Naive B cell (primary cell): Measurements from ENCODE around the gene HEG1. TPM values are rescaled to one million over a fixed set of nuclear protein-coding genes. Genes with fewer than 3 reads are reported as not detected.
"Not testable (repeated sequence)": the region's sequence is repeated elsewhere in the genome, so short reads cannot be mapped to it uniquely, and the experiment has no call there.

Experiments
- ATAC-seq, 2 donors: fragments of 150-1000 bp; cut with Tn5 transposase; 2 replicates each; pipeline ENCODE4 v1.10.0; 2021; ENCODE audit warnings: low read depth in 2 of 2, mild to moderate bottlenecking in 2 of 2, moderate library complexity in 2 of 2
- DNase-seq: peaks from one replicate; pipeline ENCODE4 v3.0.0; 2022
- H3K27ac Mint-ChIP-seq, 6 donors: one replicate each; pipeline ENCODE4 v1.8.0; 2020 to 2022; ENCODE audit warnings: mild to moderate bottlenecking in 6 of 6, mixed read lengths in 6 of 6, moderate library complexity in 5 of 6, inconsistent platforms in 2 of 6
- H3K27me3 Mint-ChIP-seq, 3 donors: one replicate each; pipeline ENCODE4 v1.8.0; 2021 to 2022; ENCODE audit warnings: mixed read lengths in 3 of 3, mild to moderate bottlenecking in 1 of 3
- H3K36me3 Mint-ChIP-seq, 2 donors: one replicate each; pipeline ENCODE4 v1.8.0; 2020 to 2022; ENCODE audit warnings: mixed read lengths in 2 of 2, inconsistent platforms in 1 of 2, mild to moderate bottlenecking in 1 of 2
- H3K4me1 Mint-ChIP-seq, 3 donors: one replicate each; pipeline ENCODE4 v1.8.0; 2020 to 2022; ENCODE audit warnings: mixed read lengths in 3 of 3, inconsistent platforms in 1 of 3, mild to moderate bottlenecking in 1 of 3, moderate library complexity in 1 of 3
- H3K4me3 Mint-ChIP-seq, 8 donors: one replicate each; pipeline ENCODE4 v1.8.0; 2020 to 2022; ENCODE audit warnings: mild to moderate bottlenecking in 8 of 8, mixed read lengths in 8 of 8, moderate library complexity in 8 of 8, inconsistent platforms in 2 of 8
- H3K9me3 Mint-ChIP-seq, 7 donors: one replicate each; pipeline ENCODE4 v1.8.0; 2020 to 2022; ENCODE audit warnings: mixed read lengths in 7 of 7, mild to moderate bottlenecking in 5 of 7, inconsistent platforms in 2 of 7, moderate library complexity in 1 of 7
- polyA plus RNA-seq, 6 donors: library from polyadenylated mRNA; unstranded; fragments of 300-500 nt; fragmentation: Illumina TruSeq; gene quantifications; one replicate each; pipeline ENCODE4 v1.2.3, GENCODE V29; 2021; ENCODE audit warnings: low read depth in 6 of 6

The HEG1 gene
- polyA plus RNA-seq, 6 donors from 2014 or later = 0.73 to 1.8 (median 1.1) TPM; not detected in 1

DNA sequence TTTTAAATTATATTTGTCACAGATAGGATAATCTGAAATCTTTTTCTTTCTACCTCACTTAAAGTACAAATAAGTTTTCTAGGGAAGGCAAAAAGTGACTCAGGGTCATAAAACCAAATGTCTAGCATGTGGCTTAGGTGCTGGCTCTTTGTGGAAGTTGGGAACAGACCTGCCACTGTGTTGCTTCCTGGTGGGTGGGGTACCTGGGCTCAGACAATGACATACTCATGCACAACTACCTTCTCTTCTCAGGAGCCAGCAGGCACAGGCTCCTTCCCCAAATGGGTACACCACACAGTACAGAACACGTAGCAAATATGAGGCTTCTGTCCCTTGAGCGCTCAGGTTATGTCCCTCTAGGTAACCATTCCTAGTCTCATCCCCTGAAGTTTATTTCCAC, 81.1 kb downstream of the HEG1 start:
- H3K4me1 Mint-ChIP-seq = no peaks in the 10 kb centered on the region
- no peak overlapping the region for H3K4me3 Mint-ChIP-seq
- H3K9me3 Mint-ChIP-seq = no peaks in the 10 kb centered on the region
- ATAC-seq (no peak), DNase-seq (no peak)
- no peak overlapping the region for H3K27ac Mint-ChIP-seq
- H3K36me3 Mint-ChIP-seq = peaks cover 8 to 26% of the 10 kb centered on the region in 2 donors
- H3K27me3 Mint-ChIP-seq = no peaks in the 10 kb centered on the region

DNA sequence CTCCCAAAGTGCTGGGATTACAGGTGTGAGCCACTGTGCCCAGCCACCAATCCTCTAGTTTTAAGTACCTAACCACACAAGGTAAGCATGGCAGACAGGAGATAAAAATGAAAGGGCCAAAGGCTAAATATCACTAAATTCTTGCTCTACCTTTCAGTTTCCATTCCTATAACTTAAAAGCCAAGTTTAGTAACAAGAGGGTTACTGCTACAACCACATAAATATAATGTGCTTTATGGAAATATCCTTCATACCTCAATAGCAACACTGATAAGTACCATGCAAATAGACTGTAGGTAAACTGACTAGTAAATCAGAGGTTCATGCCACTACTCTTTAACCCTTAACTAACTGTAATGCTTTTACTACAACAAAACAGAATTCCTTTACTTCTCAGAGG, 82.5 kb downstream of the HEG1 start:
- H3K36me3 Mint-ChIP-seq = peaks cover 8 to 25% of the 10 kb centered on the region in 2 donors
- no peaks in the 10 kb centered on the region for H3K9me3 Mint-ChIP-seq
- no peak overlapping the region for H3K4me3 Mint-ChIP-seq
- ATAC-seq (no peak), DNase-seq (no peak)
- no peak overlapping the region for H3K27ac Mint-ChIP-seq
- H3K4me1 Mint-ChIP-seq = no peaks in the 10 kb centered on the region
- H3K27me3 Mint-ChIP-seq = no peaks in the 10 kb centered on the region

DNA sequence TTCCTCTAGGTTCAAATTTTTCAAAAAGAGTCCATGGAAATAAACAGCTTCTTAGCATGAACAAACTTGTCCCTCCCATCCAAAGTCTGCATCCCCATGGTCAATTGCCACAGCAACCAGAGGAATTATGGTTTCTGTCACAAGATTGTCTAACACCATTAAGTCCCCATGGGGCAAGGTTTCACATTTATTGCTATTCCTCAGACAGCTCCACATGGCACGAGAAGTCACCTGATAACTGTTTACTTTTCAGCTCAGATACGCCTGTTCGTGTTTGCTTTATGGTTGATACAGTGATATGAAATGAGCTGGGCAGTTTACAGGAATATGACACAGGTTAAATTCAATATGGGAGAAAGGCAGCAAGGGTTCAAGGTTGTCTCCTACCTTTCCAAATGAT, 83.3 kb downstream of the HEG1 start:
- H3K9me3 Mint-ChIP-seq = no peaks in the 10 kb centered on the region
- no peak for ATAC-seq
- no peak overlapping the region for H3K27ac Mint-ChIP-seq
- no peaks in the 10 kb centered on the region for H3K27me3 Mint-ChIP-seq
- H3K4me1 Mint-ChIP-seq = no peaks in the 10 kb centered on the region
- no peak overlapping the region for H3K4me3 Mint-ChIP-seq
- H3K36me3 Mint-ChIP-seq = peaks cover 8 to 22% of the 10 kb centered on the region in 2 donors
- no peak for DNase-seq

DNA sequence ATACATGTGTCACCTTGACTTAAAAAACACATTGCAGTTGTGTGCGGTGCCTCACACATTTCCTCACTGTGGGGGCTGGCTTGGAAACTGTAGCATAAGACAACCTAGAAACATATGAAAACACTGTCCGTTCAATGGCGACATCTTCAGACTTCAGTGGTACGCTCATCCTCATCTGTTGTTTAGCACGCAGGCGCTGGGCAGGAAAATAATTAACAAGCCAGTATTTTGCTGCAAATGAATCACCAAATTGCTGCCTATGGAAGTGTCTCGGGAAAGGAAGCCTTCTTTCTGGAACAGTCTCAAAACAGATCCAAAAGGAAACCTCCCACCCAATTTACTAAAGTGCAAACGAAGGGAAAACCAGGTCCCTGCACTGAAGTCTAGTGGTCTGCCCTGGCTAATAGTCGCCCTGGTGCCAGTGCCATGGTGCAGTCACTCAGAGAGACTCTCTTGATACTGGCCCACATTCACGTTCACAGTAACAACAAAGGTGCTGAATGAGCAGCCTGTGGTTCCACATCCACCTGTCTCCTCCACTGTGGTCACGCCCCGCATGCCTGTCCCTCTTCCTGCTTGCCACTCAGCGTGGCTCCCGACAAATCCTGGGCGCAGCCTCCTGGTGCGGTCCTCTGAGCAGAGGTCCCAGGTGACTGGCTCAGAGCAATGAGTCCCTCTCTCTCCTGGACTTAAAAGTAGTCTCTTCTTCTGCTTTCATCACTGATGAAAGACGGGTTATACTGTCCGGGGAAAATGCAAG, 85.7 kb downstream of the HEG1 start:
- Mint-ChIP-seq H3K9me3 (no peaks in the 10 kb centered on the region), H3K27me3 (no peaks in the 10 kb centered on the region), H3K4me3 (no peak overlapping the region), H3K4me1 (no peaks in the 10 kb centered on the region), H3K27ac (no peak overlapping the region), H3K36me3 (peaks cover 8 to 14% of the 10 kb centered on the region in 2 donors)
- no peak for ATAC-seq
- no peak for DNase-seq

DNA sequence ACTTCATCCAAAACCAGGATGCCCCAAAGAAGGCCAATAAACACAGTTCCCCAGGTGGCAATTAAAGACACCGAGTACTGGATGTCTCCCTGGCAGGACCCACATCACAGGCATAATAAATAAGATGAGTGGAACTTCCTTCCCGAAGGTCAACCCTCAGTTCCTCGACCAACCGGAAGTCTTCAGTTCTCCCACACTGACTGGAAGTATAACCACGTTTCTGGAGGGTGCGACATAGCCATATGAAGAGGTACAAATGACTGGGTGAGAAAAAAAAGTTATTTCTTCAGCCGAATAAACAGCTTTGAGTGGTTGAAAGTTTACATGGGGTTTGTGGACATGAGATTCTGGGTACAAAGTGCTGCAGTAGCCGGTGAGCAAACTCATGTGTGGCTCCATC, 86.6 kb downstream of the HEG1 start:
- Mint-ChIP-seq H3K27me3 (no peaks in the 10 kb centered on the region), H3K4me3 (no peak overlapping the region), H3K36me3 (peaks cover 8 to 14% of the 10 kb centered on the region in 2 donors), H3K9me3 (no peaks in the 10 kb centered on the region), H3K27ac (peak overlapping the region in 1 of 6 donors; percentile 25), H3K4me1 (no peaks in the 10 kb centered on the region)
- no peak for DNase-seq
- no peak for ATAC-seq

DNA sequence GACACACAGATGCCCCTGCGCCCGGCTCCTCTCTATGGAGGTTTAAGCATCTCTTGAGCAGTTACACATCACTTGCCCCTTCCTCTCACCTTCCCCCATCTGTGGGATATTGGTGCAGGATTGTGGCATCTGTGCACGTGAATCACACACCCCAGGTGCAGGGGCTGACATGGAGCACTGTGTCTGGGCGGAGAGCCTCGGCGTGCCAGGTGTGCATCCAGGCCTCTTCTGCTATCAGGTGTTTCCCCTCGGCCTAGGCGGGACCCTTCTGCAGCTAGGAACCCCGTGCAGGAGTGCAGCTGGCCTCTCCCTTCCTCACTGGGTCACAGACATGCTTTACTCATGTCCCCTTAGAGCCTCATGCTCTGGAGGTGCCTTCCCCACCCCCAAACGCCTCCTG, 87.8 kb downstream of the HEG1 start:
- H3K27ac Mint-ChIP-seq = no peak overlapping the region
- H3K4me1 Mint-ChIP-seq = no peaks in the 10 kb centered on the region
- H3K9me3 Mint-ChIP-seq = no peaks in the 10 kb centered on the region
- DNase-seq (no peak), ATAC-seq (no peak)
- no peak overlapping the region for H3K4me3 Mint-ChIP-seq
- H3K36me3 Mint-ChIP-seq = peaks cover 8 to 14% of the 10 kb centered on the region in 2 donors
- no peaks in the 10 kb centered on the region for H3K27me3 Mint-ChIP-seq

DNA sequence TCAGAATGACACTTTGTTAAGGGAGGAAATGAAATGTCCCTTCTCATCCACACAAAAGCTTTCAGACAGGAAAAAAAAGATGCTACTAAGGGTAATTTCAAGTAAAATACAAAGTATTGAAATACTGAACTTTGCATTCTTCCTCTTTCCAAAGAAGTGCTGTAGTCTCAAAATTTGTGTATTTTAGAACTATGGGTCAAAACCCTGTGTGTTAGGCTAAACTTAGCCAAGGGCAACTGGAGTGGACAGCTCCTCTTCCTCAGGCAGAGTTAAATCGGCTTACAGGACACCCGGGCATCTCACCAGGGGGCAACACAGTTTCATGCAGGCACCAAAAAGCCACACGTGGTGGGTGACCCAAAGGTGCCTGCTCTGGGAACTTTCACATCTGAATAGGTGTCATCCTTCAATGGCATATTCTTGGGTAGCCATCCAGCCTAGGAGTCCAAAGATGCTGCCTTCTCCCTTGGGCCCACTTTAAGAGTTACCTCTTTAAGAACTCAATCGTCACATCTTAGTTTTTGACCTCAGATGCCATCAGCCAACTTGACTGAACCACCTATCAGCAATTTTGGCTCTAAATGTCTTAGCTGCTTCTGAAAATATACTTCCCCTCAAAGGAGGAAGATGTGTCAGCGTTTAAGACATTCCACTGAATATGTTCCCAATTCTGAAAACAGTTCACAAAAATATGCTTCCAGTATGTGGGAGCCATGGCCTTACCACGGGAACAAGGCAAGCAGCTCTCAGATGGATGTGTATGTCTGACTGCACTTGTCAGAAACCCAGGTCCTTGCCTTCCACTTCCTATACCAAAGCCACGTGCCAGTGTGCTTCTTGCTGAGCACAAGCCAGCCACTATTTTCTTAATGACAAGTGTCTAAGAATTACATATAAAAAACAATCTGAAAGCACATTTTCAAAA, 89.0 kb downstream of the HEG1 start:
- peaks cover 0 to 4% (median 0%) of the 10 kb centered on the region in 3 donors for H3K27me3 Mint-ChIP-seq
- no peaks in the 10 kb centered on the region for H3K9me3 Mint-ChIP-seq
- H3K36me3 Mint-ChIP-seq = peaks cover 8 to 14% of the 10 kb centered on the region in 2 donors
- DNase-seq (no peak), ATAC-seq (no peak)
- no peaks in the 10 kb centered on the region for H3K4me1 Mint-ChIP-seq
- no peak overlapping the region for H3K4me3 Mint-ChIP-seq
- H3K27ac Mint-ChIP-seq = no peak overlapping the region

DNA sequence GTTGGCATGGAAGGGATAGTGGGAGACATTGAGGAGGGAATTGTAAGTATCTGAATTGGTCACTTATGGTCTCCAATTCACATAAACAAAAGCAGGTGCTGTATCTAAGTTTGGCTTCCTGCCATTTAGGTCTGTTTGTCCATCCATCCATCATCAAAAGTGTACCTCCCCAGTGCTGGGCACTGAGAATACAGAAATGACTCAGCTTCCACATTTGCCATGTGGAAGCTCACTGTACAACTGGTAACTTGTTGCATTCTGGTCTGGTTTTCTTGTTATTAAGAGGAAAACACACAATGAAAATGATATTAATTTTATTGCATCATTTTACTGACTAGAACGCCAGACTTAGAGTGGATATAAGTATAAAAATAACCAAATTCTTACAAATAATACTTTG, 90.4 kb downstream of the HEG1 start:
- no peak for DNase-seq
- no peak overlapping the region for H3K27ac Mint-ChIP-seq
- no peaks in the 10 kb centered on the region for H3K9me3 Mint-ChIP-seq
- ATAC-seq = no peak
- peaks cover 4 to 7% of the 10 kb centered on the region in 2 donors for H3K36me3 Mint-ChIP-seq
- H3K4me1 Mint-ChIP-seq = no peaks in the 10 kb centered on the region
- H3K27me3 Mint-ChIP-seq = peaks cover 0 to 4% (median 0%) of the 10 kb centered on the region in 3 donors
- no peak overlapping the region for H3K4me3 Mint-ChIP-seq

DNA sequence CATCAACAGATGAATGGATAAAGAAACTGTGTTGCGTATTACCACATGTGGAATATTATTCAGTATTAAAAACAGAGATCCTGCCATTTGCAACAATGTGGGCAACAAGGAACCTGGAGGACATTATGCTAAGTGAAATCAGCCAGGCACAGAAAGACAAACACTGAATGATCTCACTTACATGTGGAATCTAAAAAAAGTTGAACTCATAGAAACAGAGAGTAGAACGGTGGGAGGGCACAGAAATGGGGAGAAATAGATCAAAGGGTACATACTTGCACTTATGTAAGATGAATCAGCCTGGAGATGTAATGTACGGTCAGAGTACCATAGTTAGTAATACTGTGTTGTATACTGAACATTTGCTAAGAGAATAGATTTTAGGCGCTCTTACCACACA, 91.4 kb downstream of the HEG1 start:
- Mint-ChIP-seq H3K9me3 (no peaks in the 10 kb centered on the region), H3K4me3 (no peak overlapping the region), H3K27ac (no peak overlapping the region), H3K36me3 (no peaks in the 10 kb centered on the region), H3K27me3 (peaks cover 0 to 4% (median 0%) of the 10 kb centered on the region in 3 donors), H3K4me1 (no peaks in the 10 kb centered on the region)
- DNase-seq (no peak), ATAC-seq (no peak)

DNA sequence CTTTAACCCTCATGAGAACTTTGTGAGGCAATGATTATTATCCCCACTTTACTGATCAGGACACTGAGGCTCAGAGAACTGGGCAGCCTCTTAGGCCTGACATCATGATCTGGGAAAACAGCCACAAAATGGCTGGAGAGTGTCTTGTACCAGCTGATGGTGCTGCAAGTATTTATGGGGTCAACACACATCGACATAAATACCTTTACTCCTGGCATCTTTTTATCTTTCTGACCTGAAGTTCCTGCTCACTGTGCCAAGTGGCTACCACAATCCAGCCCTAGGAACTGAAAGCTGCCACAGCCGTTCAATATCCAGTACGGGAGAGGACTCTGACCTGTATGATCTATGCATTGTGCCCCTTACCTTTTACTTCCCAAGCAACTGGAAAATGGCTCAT, 92.0 kb downstream of the HEG1 start:
- H3K36me3 Mint-ChIP-seq = no peaks in the 10 kb centered on the region
- H3K27me3 Mint-ChIP-seq = peaks cover 0 to 5% (median 0%) of the 10 kb centered on the region in 3 donors
- no peaks in the 10 kb centered on the region for H3K9me3 Mint-ChIP-seq
- no peak overlapping the region for H3K27ac Mint-ChIP-seq
- no peak overlapping the region for H3K4me3 Mint-ChIP-seq
- H3K4me1 Mint-ChIP-seq = no peaks in the 10 kb centered on the region
- DNase-seq = no peak
- ATAC-seq = no peak

DNA sequence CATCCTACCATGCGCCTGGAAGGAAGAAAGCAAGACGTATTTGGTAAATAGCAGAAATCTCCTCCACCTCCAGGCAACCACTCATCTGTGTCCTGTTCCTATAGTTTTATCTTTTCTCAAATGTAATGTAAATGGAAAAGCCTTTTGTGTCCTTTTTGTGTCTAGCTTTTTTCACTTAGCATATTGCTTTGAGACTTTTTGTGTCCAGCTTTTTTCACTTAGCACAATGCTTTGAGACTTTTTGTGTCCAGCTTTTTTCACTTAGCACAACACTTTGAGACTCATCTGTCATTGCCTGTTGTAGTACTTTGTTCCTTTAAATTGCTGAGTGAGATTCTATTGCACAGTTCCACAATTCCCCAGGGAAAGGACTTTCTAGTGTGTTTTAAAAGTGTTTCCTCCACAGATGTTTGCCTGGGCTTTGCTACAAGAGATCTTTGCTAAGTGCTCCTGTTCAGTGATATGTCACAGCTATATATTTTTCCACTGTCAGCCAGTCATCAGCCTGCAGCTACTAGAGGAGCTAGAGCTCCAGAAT, 93.3 kb downstream of the HEG1 start:
- Mint-ChIP-seq H3K4me3 (no peak overlapping the region), H3K9me3 (no peaks in the 10 kb centered on the region), H3K27ac (no peak overlapping the region), H3K27me3 (peaks cover 0 to 8% (median 0%) of the 10 kb centered on the region in 3 donors), H3K4me1 (no peaks in the 10 kb centered on the region), H3K36me3 (no peaks in the 10 kb centered on the region)
- ATAC-seq (no peak), DNase-seq (no peak)

DNA sequence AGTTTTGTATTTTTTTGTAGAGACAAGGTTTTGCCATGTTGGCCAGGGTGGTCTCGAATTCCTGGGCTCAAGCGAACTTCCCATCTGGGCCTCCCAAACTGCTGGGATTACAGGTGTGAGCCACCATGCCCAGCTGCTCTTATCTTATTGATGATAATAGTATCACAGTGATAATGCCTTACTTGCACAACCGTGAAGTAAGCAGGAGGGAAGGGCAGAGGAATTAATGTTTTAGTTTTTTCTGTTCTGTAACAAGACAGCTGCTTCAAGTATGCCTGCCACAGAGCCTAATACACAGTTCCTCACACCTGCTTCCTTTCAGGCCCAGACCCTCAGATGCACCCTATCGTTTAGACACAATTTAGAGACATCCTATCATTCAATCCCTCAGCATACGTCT, 95.1 kb downstream of the HEG1 start:
- DNase-seq (no peak), ATAC-seq (no peak)
- Mint-ChIP-seq H3K36me3 (no peaks in the 10 kb centered on the region), H3K27me3 (peaks cover 0 to 8% (median 0%) of the 10 kb centered on the region in 3 donors), H3K27ac (no peak overlapping the region), H3K4me3 (no peak overlapping the region), H3K4me1 (no peaks in the 10 kb centered on the region), H3K9me3 (peaks cover 0 to 5% (median 1%) of the 10 kb centered on the region in 7 donors)

DNA sequence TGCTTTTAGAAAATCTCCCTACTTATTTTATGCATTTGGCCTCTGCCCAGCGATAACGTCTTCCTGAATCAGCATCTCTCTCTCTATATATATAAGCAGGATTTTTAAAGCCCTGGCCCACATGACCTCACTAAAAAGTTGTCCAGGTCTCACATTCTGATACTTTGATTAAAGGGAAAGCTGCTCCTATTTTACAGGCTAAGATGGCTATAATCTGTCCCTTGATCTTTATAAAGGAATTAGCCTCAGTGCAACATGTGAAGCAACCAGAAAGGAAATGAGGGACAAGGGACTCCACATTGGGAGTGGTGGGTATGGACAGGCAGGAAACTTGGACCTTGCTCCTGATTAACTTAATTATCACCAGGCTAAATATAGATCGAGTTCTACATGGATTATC, 95.7 kb downstream of the HEG1 start:
- Mint-ChIP-seq H3K27me3 (peaks cover 0 to 8% (median 0%) of the 10 kb centered on the region in 3 donors), H3K4me1 (no peaks in the 10 kb centered on the region), H3K9me3 (peaks cover 0 to 5% (median 1%) of the 10 kb centered on the region in 7 donors), H3K27ac (no peak overlapping the region), H3K4me3 (no peak overlapping the region), H3K36me3 (no peaks in the 10 kb centered on the region)
- DNase-seq (no peak), ATAC-seq (no peak)

DNA sequence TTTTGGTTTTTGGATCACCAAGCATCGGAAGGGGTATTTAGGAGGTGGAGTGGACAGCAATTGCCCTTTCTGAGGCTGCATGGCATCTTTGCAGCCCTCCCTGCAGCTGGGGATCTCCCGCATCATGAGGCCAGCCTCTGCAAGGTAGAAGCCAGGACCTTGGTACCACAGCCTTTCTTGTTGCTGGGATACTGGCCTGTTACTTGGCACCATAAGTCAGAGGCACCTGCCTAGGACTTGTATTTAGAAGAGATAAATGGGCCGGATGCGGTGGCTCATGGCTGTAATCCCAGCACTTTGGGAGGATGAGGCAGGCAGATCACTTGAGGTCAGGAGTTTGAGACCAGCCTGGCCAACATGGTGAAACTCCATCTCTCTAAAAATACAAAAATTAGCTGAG, 97.8 kb downstream of the HEG1 start:
- not testable (repeated sequence) for H3K27me3 Mint-ChIP-seq, H3K27ac Mint-ChIP-seq, H3K9me3 Mint-ChIP-seq, H3K36me3 Mint-ChIP-seq, DNase-seq, H3K4me3 Mint-ChIP-seq, ATAC-seq, H3K4me1 Mint-ChIP-seq
